Heart left ventricle (tissue), 16 donors: ENCODE data around the gene CXorf51A. TPM values are rescaled to one million over a fixed set of nuclear protein-coding genes. Genes with fewer than 3 reads are reported as not detected.
"Not testable (repeated sequence)": the region's sequence is repeated elsewhere in the genome, so short reads cannot be mapped to it uniquely, and the experiment has no call there.

Experiments
- ATAC-seq, 4 donors: fragments of 200-7000 bp; cut with Tn5 transposase; one replicate each; pipeline ENCODE4 v1.9.1; 2020 to 2022; ENCODE audit warnings: moderate library complexity in 4 of 4, mild to moderate bottlenecking in 3 of 4, moderate number of reproducible peaks in 1 of 4
- DNase-seq, 5 donors: peaks; one replicate each; pipeline ENCODE4 v3.0.0-alpha.2; 2020
- H3K27ac ChIP-seq, 12 donors: fragments of 200-600 bp; sonication (generic) in 4 of 12; one replicate each; pipeline versions ENCODE4 v1.5.0 to v1.8.0; 2016 to 2022; ENCODE audit warnings: mild to moderate bottlenecking in 2 of 12
- H3K27me3 ChIP-seq, 9 donors: fragments of 200-600 bp; sonication (generic) in 2 of 9; one replicate each; pipeline versions ENCODE4 v1.5.1 to v1.8.0; 2016 to 2022; ENCODE audit warnings: mild to moderate bottlenecking in 3 of 9
- H3K36me3 ChIP-seq, 9 donors: fragments of 200-600 bp; sonication (generic) in 2 of 9; one replicate each; pipeline versions ENCODE4 v1.5.0 to v1.8.0; 2018 to 2022; ENCODE audit warnings: mild to moderate bottlenecking in 2 of 9
- H3K4me1 ChIP-seq, 12 donors: fragments of 200-600 bp; sonication (generic) in 4 of 12; one replicate each; pipeline versions ENCODE4 v1.5.0 to v1.8.0; 2016 to 2022; ENCODE audit warnings: mild to moderate bottlenecking in 3 of 12
- H3K4me3 ChIP-seq, 12 donors: fragments of 200-600 bp; sonication (generic) in 4 of 12; one replicate each; pipeline versions ENCODE4 v1.5.0 to v1.8.0; 2017 to 2022; ENCODE audit warnings: mild to moderate bottlenecking in 9 of 12, moderate library complexity in 4 of 12
- H3K9me3 ChIP-seq, 12 donors: fragments of 200-600 bp; sonication (generic) in 4 of 12; one replicate each; pipeline versions ENCODE4 v1.5.0 to v1.8.0; 2016 to 2022; ENCODE audit warnings: mild to moderate bottlenecking in 1 of 12
- POLR2A ChIP-seq, 2 donors: fragments of 450-650 bp; IDR thresholded peaks; one replicate each; pipeline ENCODE4 v1.6.1; 2017; ENCODE audit warnings: antibody characterized with exemption in 2 of 2, mild to moderate bottlenecking in 2 of 2, moderate library complexity in 2 of 2
- WGBS, 4 donors: extraction: QIAGEN DNeasy Blood & Tissue Kit in 2 of 4; methylation state at CpG; one replicate each; pipeline versions ENCODE4 v1.1.5 to v1.1.7; 2013 to 2018; 5-methylcytosine and 5-hydroxymethylcytosine counted together
- intact Hi-C, 10 donors: fragments of 100-400 bp; cut with DNase I; formaldehyde crosslinking; loops; one replicate each; pipeline versions ENCODE4 v1.11.1 to v1.14.2; 2022
- long read RNA-seq, 3 donors: library from polyadenylated mRNA; unstranded; transcript quantifications; one replicate each; pipeline ENCODE4 v2.0.0, GENCODE V29; 2020 to 2021
- polyA plus RNA-seq, 2 donors: library from polyadenylated mRNA; stranded (reverse); fragments of 200-250 nt; gene quantifications; one replicate each; pipeline ENCODE4 v1.2.3, GENCODE V29; 2013
- total RNA-seq, 9 donors: library from RNA; depleted of rRNA in 2 of 9; stranded (reverse); fragments of >200 nt in 2 of 9; fragmentation: NEBNext Ultra II Directional in 3 of 9; extraction: Animal tissue kit (Norgen Biotek cat#: 25700) in 3 of 9; gene quantifications; one replicate each; pipeline versions ENCODE4 v1.1.0 to v1.2.4, GENCODE V29; 2016 to 2023
- TF ChIP-seq, protein P1 (sequence below), 12 donors: fragments of 200-600 bp; sonication (generic) in 4 of 12; IDR thresholded peaks; one replicate each; pipeline versions ENCODE4 v1.5.0 to v1.8.0; 2018 to 2022; ENCODE audit warnings: antibody characterized with exemption in 12 of 12, mild to moderate bottlenecking in 5 of 12
- donor health status: ischemic (EF 13 %, LVEDD 7.1; RV severe dilation, severe dysfunction).
- donor health status: healthy with polysubstance abuse.
- donor health status: DM: no; HTN: yes; CAD: no.
- donor health status: DM: no; HTN: no; CAD: no.
- donor health status: ischemic (EF 25% LVEDD 6.9; RV normal size, moderate dysfunction).
- donor health status: ischemic (EF 25% LVEDD 5.7; RV mildly dilated, moderate dysfunction).
- donor health status: healthy.
- donor health status: DM: yes; HTN: yes; CAD: no.
- donor health status: ischemic (EF 35%, LVEDD 5.7; RV mildly dilated, moderate dysfunction).
- donor health status: nonischemic (EF 11% LVEDD 7.7; RV severe dilation, severe dysfunction).
- donor health status: DM: yes; HTN: yes; CAD: no.
- donor health status: PGD.
- donor health status: ischemic (EF 29% LVEDD 5.4; RV normal size, mild dysfunction).
- donor health status: nonischemic (EF 23%, LVEDD 6.1; RV moderate dilation, normal function).

Gene CXorf51A
- total RNA-seq: not detected
- not detected for polyA plus RNA-seq
- long read RNA-seq, donor 1: 0 reads
- long read RNA-seq, donor 2: 0 reads
- long read RNA-seq, donor 3: 0 reads

DNA sequence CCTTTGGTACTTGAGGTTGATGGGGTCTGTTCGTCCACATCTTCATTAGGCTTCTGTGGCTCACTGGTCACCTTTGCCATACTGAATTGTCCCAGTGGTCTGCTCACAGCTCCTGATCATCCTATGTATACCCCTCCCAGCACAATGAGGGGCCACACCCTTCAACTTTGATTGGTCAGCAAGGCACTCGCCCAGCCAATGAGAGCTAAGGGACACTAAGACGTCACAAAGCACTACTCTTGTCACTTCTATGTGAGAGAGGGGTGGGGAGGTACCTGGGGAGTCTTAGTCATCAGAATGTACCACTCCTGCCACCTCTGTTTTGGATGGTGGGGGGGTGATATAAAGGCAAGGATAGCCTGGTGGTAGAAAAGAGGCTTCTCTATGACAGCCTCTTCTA is at the start of gene CXorf51A:
Gene CXorf51A, minus strand, starts transcription at position 101 of the 400 bp plus-strand sequence. Its CDS starts 21 bp downstream, at position 80.
- DNase-seq, H3K27me3 ChIP-seq, H3K9me3 ChIP-seq, H3K36me3 ChIP-seq, H3K4me3 ChIP-seq, H3K4me1 ChIP-seq, intact Hi-C loops, ATAC-seq, H3K27ac ChIP-seq: not testable (repeated sequence)
- WGBS, 4 donors: no CpG with 5 or more reads among the region's 3 CpGs

DNA sequence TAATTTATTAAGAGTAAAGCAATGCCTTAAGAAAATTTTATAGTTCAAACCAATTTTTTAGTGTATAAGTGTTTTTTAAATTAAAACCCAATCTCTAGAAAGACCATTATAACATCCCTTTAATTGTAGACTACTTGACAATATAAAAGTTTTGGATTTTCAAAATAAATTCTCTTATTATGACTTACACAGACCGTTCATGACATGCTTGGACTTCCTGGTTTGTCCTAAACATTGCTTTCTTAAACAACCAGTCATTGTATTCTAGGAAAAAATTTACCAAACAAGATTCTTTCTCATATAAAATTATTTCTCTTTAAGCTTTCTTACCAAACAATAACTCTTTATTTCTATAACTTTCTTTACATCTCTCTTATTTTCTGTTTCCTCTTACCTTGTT is 49.0 kb upstream of the CXorf51A start:
- no peak overlapping the region for H3K27ac ChIP-seq
- H3K36me3 ChIP-seq: no peaks in the 10 kb centered on the region
- intact Hi-C loops: no loop called here
- no peaks in the 10 kb centered on the region for H3K27me3 ChIP-seq
- no peaks in the 10 kb centered on the region for H3K4me1 ChIP-seq
- H3K4me3 ChIP-seq: no peak overlapping the region
- WGBS, 4 donors: 0 to 27% (median 7%) methylated on average over 1 of the region's 1 CpG
- no peak for DNase-seq
- peaks cover 0 to 14% (median 0%) of the 10 kb centered on the region in 12 donors for H3K9me3 ChIP-seq
- no peak for TF ChIP-seq POLR2A (IDR thresholded peaks at IDR 0.05)
- TF ChIP-seq, protein P1, sequence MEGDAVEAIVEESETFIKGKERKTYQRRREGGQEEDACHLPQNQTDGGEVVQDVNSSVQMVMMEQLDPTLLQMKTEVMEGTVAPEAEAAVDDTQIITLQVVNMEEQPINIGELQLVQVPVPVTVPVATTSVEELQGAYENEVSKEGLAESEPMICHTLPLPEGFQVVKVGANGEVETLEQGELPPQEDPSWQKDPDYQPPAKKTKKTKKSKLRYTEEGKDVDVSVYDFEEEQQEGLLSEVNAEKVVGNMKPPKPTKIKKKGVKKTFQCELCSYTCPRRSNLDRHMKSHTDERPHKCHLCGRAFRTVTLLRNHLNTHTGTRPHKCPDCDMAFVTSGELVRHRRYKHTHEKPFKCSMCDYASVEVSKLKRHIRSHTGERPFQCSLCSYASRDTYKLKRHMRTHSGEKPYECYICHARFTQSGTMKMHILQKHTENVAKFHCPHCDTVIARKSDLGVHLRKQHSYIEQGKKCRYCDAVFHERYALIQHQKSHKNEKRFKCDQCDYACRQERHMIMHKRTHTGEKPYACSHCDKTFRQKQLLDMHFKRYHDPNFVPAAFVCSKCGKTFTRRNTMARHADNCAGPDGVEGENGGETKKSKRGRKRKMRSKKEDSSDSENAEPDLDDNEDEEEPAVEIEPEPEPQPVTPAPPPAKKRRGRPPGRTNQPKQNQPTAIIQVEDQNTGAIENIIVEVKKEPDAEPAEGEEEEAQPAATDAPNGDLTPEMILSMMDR (IDR thresholded peaks at IDR 0.05): no peak
- no peak for ATAC-seq

DNA sequence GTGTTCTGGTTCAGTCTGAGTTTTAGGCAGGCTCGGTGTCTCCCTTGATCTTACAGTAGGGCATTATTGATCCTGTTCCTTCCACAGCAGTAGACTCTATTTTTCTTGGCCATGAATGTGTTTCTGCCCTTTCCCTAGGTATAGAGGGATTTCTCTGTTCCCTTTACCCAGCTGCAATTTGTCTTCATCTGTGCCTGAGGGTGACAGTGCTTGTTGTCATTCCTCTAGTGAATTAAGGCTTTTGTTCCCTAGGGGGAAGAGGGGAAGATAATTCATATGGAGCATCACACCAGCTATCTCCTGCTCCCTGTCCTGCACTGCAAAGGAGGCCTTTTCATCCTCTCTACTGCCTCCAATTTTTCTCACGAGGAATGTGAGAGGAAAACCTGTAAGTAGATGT is 39.7 kb upstream of the CXorf51A start:
- DNase-seq (no peak), ATAC-seq (no peak)
- intact Hi-C loops: no loop called here

DNA sequence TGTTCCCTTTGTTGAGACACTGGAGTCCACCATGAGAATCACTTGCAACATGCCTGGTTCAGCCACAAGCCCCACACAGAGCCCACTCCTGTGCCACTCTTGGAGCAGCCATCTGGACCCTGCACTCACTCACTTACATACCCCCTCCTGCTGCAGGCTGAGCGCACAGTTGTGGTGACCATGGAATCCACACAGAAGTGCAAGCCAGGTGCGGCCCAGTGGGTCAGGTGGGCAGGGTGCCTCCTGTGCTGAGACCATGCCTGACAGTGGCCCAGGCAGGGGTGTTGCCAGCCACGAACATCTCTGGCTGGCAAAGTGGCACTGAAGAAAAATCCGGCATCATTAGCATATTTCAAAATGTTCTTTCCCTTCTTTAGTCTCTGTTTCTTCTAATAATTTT is 17.4 kb upstream of the CXorf51A start:
- H3K27ac ChIP-seq: no peak overlapping the region
- no peaks in the 10 kb centered on the region for H3K27me3 ChIP-seq
- DNase-seq (no peak), ATAC-seq (no peak)
- H3K4me1 ChIP-seq: no peaks in the 10 kb centered on the region
- intact Hi-C loops: no loop called here
- no peaks in the 10 kb centered on the region for H3K9me3 ChIP-seq
- WGBS, 4 donors: 71 to 88% (median 85%) methylated on average over 4 of the region's 4 CpGs
- TF ChIP-seq, protein P1 (IDR thresholded peaks at IDR 0.05): no peak
- no peak for TF ChIP-seq POLR2A (IDR thresholded peaks at IDR 0.05)
- H3K4me3 ChIP-seq: no peak overlapping the region
- no peaks in the 10 kb centered on the region for H3K36me3 ChIP-seq

More for the DNA sequence above, 39.7 kb upstream of the CXorf51A start:
- no peaks in the 10 kb centered on the region for H3K27me3 ChIP-seq
- H3K36me3 ChIP-seq: no peaks in the 10 kb centered on the region
- H3K4me1 ChIP-seq: no peaks in the 10 kb centered on the region
- WGBS, 4 donors: 30 to 62% (median 44%) methylated on average over 2 of the region's 2 CpGs
- H3K4me3 ChIP-seq: no peak overlapping the region
- TF ChIP-seq, protein P1 (IDR thresholded peaks at IDR 0.05): no peak
- no peak for TF ChIP-seq POLR2A (IDR thresholded peaks at IDR 0.05)
- no peak overlapping the region for H3K27ac ChIP-seq
- no peaks in the 10 kb centered on the region for H3K9me3 ChIP-seq

DNA sequence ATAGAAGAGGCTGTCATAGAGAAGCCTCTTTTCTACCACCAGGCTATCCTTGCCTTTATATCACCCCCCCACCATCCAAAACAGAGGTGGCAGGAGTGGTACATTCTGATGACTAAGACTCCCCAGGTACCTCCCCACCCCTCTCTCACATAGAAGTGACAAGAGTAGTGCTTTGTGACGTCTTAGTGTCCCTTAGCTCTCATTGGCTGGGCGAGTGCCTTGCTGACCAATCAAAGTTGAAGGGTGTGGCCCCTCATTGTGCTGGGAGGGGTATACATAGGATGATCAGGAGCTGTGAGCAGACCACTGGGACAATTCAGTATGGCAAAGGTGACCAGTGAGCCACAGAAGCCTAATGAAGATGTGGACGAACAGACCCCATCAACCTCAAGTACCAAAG is 5.1 kb downstream of the CXorf51A start, which contains the start of gene CXorf51B:
Gene CXorf51B, plus strand, starts transcription at position 301 of the 400 bp plus-strand sequence. Its CDS starts 21 bp downstream, at position 322.
- H3K4me3 ChIP-seq, H3K27me3 ChIP-seq, H3K9me3 ChIP-seq, H3K36me3 ChIP-seq, H3K4me1 ChIP-seq, H3K27ac ChIP-seq, ATAC-seq, intact Hi-C loops, DNase-seq: not testable (repeated sequence)
- no CpG with 5 or more reads among the region's 3 CpGs for WGBS, 4 donors

Other genes with a start within 250 kb of the CXorf51A start
- not detected for gene CXorf51B, start 5.0 kb downstream of the CXorf51A start, total RNA-seq
- not detected for gene CXorf51B, start 5.0 kb downstream of the CXorf51A start, polyA plus RNA-seq